Measurements from ENCODE around the gene PRPSAP1. TPM values are rescaled to one million over a fixed set of nuclear protein-coding genes. Genes with fewer than 3 reads are reported as not detected.
"Not testable (repeated sequence)": the region's sequence is repeated elsewhere in the genome, so short reads cannot be mapped to it uniquely, and the experiment has no call there.

The PRPSAP1 gene
- total RNA-seq, 4 donors from 2014 or later, result 133 to 198 (median 167) TPM

GRCh38 chr17:76353004-76353598 is 615 bp downstream of the PRPSAP1 start:
- peak overlapping the region; percentile 72 to 91 (median 84) for H3K4me3 ChIP-seq (replicated peaks in 1 of 3)
- H3K27me3 ChIP-seq, result no peaks in the 10 kb centered on the region
- intact Hi-C loops (cut with DNase I), result no loop called here
- H3K36me3 ChIP-seq, result peaks cover 1 to 5% of the 10 kb centered on the region in 2 donors
- DNase-seq, result peak; percentile 39 to 53
- H3K27ac ChIP-seq, result peak overlapping the region; percentile 90 to 98 (median 93)
- TF ChIP-seq POLR2A (IDR thresholded peaks at IDR 0.05), result no peak
- TF ChIP-seq, protein P1, sequence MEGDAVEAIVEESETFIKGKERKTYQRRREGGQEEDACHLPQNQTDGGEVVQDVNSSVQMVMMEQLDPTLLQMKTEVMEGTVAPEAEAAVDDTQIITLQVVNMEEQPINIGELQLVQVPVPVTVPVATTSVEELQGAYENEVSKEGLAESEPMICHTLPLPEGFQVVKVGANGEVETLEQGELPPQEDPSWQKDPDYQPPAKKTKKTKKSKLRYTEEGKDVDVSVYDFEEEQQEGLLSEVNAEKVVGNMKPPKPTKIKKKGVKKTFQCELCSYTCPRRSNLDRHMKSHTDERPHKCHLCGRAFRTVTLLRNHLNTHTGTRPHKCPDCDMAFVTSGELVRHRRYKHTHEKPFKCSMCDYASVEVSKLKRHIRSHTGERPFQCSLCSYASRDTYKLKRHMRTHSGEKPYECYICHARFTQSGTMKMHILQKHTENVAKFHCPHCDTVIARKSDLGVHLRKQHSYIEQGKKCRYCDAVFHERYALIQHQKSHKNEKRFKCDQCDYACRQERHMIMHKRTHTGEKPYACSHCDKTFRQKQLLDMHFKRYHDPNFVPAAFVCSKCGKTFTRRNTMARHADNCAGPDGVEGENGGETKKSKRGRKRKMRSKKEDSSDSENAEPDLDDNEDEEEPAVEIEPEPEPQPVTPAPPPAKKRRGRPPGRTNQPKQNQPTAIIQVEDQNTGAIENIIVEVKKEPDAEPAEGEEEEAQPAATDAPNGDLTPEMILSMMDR (IDR thresholded peaks at IDR 0.05), result no peak
- peaks cover 0 to 14% of the 10 kb centered on the region in 2 donors for H3K4me1 ChIP-seq
- 0% methylated on average over 2 to 10 of the region's 51 CpGs for WGBS, 2 donors
- no peaks in the 10 kb centered on the region for H3K9me3 ChIP-seq

DNA sequence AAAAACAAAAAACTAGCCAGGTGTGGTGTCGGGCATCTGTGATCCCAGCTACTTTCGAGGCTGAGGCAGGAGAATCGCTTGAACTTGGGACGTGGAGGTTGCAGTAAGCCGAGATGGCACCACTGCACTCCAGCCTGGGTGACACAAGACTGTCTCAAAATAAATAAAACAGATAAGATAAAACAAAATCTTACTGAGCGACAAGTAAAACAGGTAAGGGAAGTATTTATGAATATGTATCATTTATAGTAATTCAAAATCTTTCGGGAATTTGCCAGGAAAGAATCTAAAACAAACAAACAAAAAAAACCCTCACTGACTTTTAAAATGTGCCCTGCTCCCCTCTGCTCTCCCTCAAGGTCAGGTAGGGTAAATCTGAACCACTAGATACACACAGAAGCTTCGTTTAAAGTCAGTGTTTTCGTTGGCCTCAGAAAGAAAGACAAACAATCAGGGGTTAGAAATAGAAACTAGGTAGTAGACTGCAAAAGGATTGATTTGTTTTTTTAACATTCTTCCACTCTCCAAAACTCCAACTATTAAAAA is 2.1 kb downstream of the PRPSAP1 start:
- intact Hi-C loops (cut with DNase I), result no loop called here
- WGBS, 2 donors, result 44 to 45% methylated on average over 9 of the region's 9 CpGs
- Histone ChIP-seq H3K4me3 (replicated peaks in 1 of 3) (no peak overlapping the region), H3K27me3 (no peaks in the 10 kb centered on the region), H3K9me3 (no peaks in the 10 kb centered on the region), H3K27ac (peak overlapping the region; percentile 90 to 98 (median 93)), H3K36me3 (peaks cover 11 to 16% of the 10 kb centered on the region in 2 donors), H3K4me1 (peaks cover 0 to 14% of the 10 kb centered on the region in 2 donors)
- TF ChIP-seq, protein P1 (IDR thresholded peaks at IDR 0.05), result no peak
- no peak for TF ChIP-seq POLR2A (IDR thresholded peaks at IDR 0.05)
- peak in 1 of 2 donors; percentile 10 for DNase-seq

DNA sequence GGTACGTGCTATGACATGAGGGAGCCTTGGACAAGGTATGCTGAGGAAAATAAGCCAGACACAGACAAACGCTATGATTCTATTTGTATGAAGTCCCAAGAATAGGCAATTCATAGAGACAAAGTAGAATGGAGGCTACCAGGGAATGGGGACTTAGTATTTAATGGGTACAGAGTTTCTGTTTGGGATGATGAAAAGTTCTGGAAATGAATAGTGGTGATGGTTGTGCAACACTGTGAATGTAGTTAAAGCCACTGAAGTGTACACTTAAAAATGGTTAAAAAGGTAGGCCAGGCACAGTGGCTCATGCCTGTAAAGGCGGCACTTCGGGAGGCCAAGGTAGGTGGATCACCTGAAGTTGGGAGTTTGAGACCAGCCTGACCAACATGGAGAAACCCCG is 3.3 kb downstream of the PRPSAP1 start:
- Histone ChIP-seq H3K9me3 (no peaks in the 10 kb centered on the region), H3K36me3 (peaks cover 22 to 26% of the 10 kb centered on the region in 2 donors), H3K27ac (peak overlapping the region; percentile 88 to 98 (median 93)), H3K4me3 (replicated peaks in 1 of 3) (no peak overlapping the region), H3K4me1 (peaks cover 0 to 14% of the 10 kb centered on the region in 2 donors), H3K27me3 (no peaks in the 10 kb centered on the region)
- no peak for TF ChIP-seq POLR2A (IDR thresholded peaks at IDR 0.05)
- TF ChIP-seq, protein P1 (IDR thresholded peaks at IDR 0.05), result no peak
- 94 to 95% methylated on average over 5 of the region's 5 CpGs for WGBS, 2 donors
- intact Hi-C loops (cut with DNase I), result no loop called here
- no peak for DNase-seq

- WGBS, 2 donors, result 95% methylated on average over 11 of the region's 11 CpGs
- H3K4me3 ChIP-seq (replicated peaks in 1 of 3); H3K27me3 ChIP-seq; H3K9me3 ChIP-seq; H3K27ac ChIP-seq; DNase-seq; intact Hi-C loops (cut with DNase I): not testable (repeated sequence)
- Histone ChIP-seq H3K36me3 (peaks cover 37 to 39% of the 10 kb centered on the region in 2 donors), H3K4me1 (peaks cover 0 to 11% of the 10 kb centered on the region in 2 donors)
Measured at GRCh38 chr17:76346936-76347335, 6.8 kb downstream of the PRPSAP1 start.

- 95% methylated on average over 14 of the region's 14 CpGs for WGBS, 2 donors
- Histone ChIP-seq H3K4me1 (peaks cover 0 to 1% of the 10 kb centered on the region in 2 donors), H3K36me3 (peaks cover 40 to 41% of the 10 kb centered on the region in 2 donors), H3K4me3 (replicated peaks in 1 of 3) (no peak overlapping the region), H3K9me3 (no peaks in the 10 kb centered on the region), H3K27ac (no peak overlapping the region), H3K27me3 (no peaks in the 10 kb centered on the region)
- no peak for DNase-seq
- TF ChIP-seq, protein P1 (IDR thresholded peaks at IDR 0.05), result no peak
- TF ChIP-seq POLR2A (IDR thresholded peaks at IDR 0.05), result no peak
- intact Hi-C loops (cut with DNase I), result no loop called here
Measured at GRCh38 chr17:76345377-76345974, 8.2 kb downstream of the PRPSAP1 start.
